Effector memory CD4-positive, alpha-beta T cell (primary cell): Measurements from ENCODE around the gene MAP3K13.
"Not testable (repeated sequence)": the region's sequence is repeated elsewhere in the genome, so short reads cannot be mapped to it uniquely, and the experiment has no call there.

ENCODE experiments used
- DNase-seq, 3 donors: peaks; one replicate each; pipeline ENCODE4 v3.0.0-alpha.2; 2020
- H3K27ac ChIP-seq: 2 replicates; pipeline ENCODE4 v1.7.0; 2013; ENCODE audit warnings: mild to moderate bottlenecking, low read length, moderate library complexity; ENCODE audit not compliant: insufficient read depth, poor library complexity, severe bottlenecking
- H3K27me3 ChIP-seq: replicated peaks from 2 replicates; pipeline ENCODE4 v1.7.0; 2013; ENCODE audit warnings: mild to moderate bottlenecking, low read length; ENCODE audit not compliant: insufficient read depth, control insufficient read depth, poor library complexity, severe bottlenecking
- H3K36me3 ChIP-seq: 2 replicates; pipeline ENCODE4 v1.7.0; 2013; ENCODE audit warnings: mild to moderate bottlenecking, low read length, moderate library complexity; ENCODE audit not compliant: control insufficient read depth, insufficient read depth
- H3K4me1 ChIP-seq: 2 replicates; pipeline ENCODE4 v1.7.0; 2013; ENCODE audit warnings: low read length, mild to moderate bottlenecking; ENCODE audit not compliant: control insufficient read depth, insufficient read depth, poor library complexity, severe bottlenecking
- H3K4me3 ChIP-seq: 2 replicates; pipeline ENCODE4 v1.7.0; 2013; ENCODE audit warnings: low read length, low read depth, mild to moderate bottlenecking; ENCODE audit not compliant: insufficient read depth, poor library complexity, severe bottlenecking
- H3K9me3 ChIP-seq: 2 replicates; pipeline ENCODE4 v1.7.0; 2013; ENCODE audit warnings: mild to moderate bottlenecking, low read length, moderate library complexity; ENCODE audit not compliant: control insufficient read depth

Gene MAP3K13

GRCh38 chr3:185406121-185406620 is 43.2 kb downstream of the MAP3K13 start:
- no peaks in the 10 kb centered on the region for H3K4me1 ChIP-seq
- H3K9me3 ChIP-seq = no peaks in the 10 kb centered on the region
- DNase-seq = no peak
- H3K4me3 ChIP-seq = no peak overlapping the region
- H3K36me3 ChIP-seq = no peaks in the 10 kb centered on the region
- no peak overlapping the region for H3K27ac ChIP-seq
- no peaks in the 10 kb centered on the region for H3K27me3 ChIP-seq

- Histone ChIP-seq H3K9me3 (no peaks in the 10 kb centered on the region), H3K27ac (no peak overlapping the region), H3K36me3 (no peaks in the 10 kb centered on the region), H3K4me1 (no peaks in the 10 kb centered on the region), H3K4me3 (no peak overlapping the region), H3K27me3 (no peaks in the 10 kb centered on the region)
- DNase-seq = no peak
These were observed 47.0 kb downstream of the MAP3K13 start for GRCh38 chr3:185409957-185410356.

GRCh38 chr3:185411133-185411532 is 48.2 kb downstream of the MAP3K13 start:
- H3K9me3 ChIP-seq = no peaks in the 10 kb centered on the region
- no peaks in the 10 kb centered on the region for H3K4me1 ChIP-seq
- H3K36me3 ChIP-seq = no peaks in the 10 kb centered on the region
- no peak overlapping the region for H3K4me3 ChIP-seq
- H3K27ac ChIP-seq = no peak overlapping the region
- DNase-seq = no peak
- H3K27me3 ChIP-seq = no peaks in the 10 kb centered on the region

GRCh38 chr3:185416513-185416912 is 53.6 kb downstream of the MAP3K13 start:
- Histone ChIP-seq H3K27me3 (no peaks in the 10 kb centered on the region), H3K27ac (no peak overlapping the region), H3K36me3 (no peaks in the 10 kb centered on the region), H3K4me3 (no peak overlapping the region), H3K4me1 (no peaks in the 10 kb centered on the region), H3K9me3 (no peaks in the 10 kb centered on the region)
- DNase-seq = no peak

GRCh38 chr3:185418561-185418977 is 55.6 kb downstream of the MAP3K13 start:
- DNase-seq, H3K4me1 ChIP-seq, H3K27me3 ChIP-seq, H3K27ac ChIP-seq, H3K4me3 ChIP-seq, H3K36me3 ChIP-seq, H3K9me3 ChIP-seq: not testable (repeated sequence)

GRCh38 chr3:185420762-185421161 is 57.8 kb downstream of the MAP3K13 start:
- Histone ChIP-seq H3K36me3 (no peaks in the 10 kb centered on the region), H3K4me3 (no peak overlapping the region), H3K4me1 (no peaks in the 10 kb centered on the region), H3K9me3 (no peaks in the 10 kb centered on the region), H3K27me3 (no peaks in the 10 kb centered on the region), H3K27ac (no peak overlapping the region)
- DNase-seq = no peak

GRCh38 chr3:185421577-185422232 is 58.8 kb downstream of the MAP3K13 start:
- H3K4me1 ChIP-seq = no peaks in the 10 kb centered on the region
- H3K9me3 ChIP-seq = no peaks in the 10 kb centered on the region
- H3K27me3 ChIP-seq = no peaks in the 10 kb centered on the region
- H3K4me3 ChIP-seq = no peak overlapping the region
- no peaks in the 10 kb centered on the region for H3K36me3 ChIP-seq
- no peak for DNase-seq
- no peak overlapping the region for H3K27ac ChIP-seq

- no peaks in the 10 kb centered on the region for H3K27me3 ChIP-seq
- no peak for DNase-seq
- H3K4me3 ChIP-seq = no peak overlapping the region
- H3K9me3 ChIP-seq = no peaks in the 10 kb centered on the region
- H3K36me3 ChIP-seq = no peaks in the 10 kb centered on the region
- no peaks in the 10 kb centered on the region for H3K4me1 ChIP-seq
- no peak overlapping the region for H3K27ac ChIP-seq
These were observed 59.7 kb downstream of the MAP3K13 start for GRCh38 chr3:185422677-185423076.

GRCh38 chr3:185423178-185423577 is 60.2 kb downstream of the MAP3K13 start:
- no peak overlapping the region for H3K4me3 ChIP-seq
- no peaks in the 10 kb centered on the region for H3K36me3 ChIP-seq
- no peak for DNase-seq
- no peaks in the 10 kb centered on the region for H3K9me3 ChIP-seq
- no peaks in the 10 kb centered on the region for H3K27me3 ChIP-seq
- no peaks in the 10 kb centered on the region for H3K4me1 ChIP-seq
- no peak overlapping the region for H3K27ac ChIP-seq

- H3K27ac ChIP-seq = no peak overlapping the region
- no peaks in the 10 kb centered on the region for H3K27me3 ChIP-seq
- no peaks in the 10 kb centered on the region for H3K9me3 ChIP-seq
- H3K4me1 ChIP-seq = no peaks in the 10 kb centered on the region
- no peaks in the 10 kb centered on the region for H3K36me3 ChIP-seq
- no peak overlapping the region for H3K4me3 ChIP-seq
- no peak for DNase-seq
These were observed 61.5 kb downstream of the MAP3K13 start for GRCh38 chr3:185424435-185424834.
